Neural cell (in vitro differentiated cells): ENCODE results near the gene PCCA. TPM values are rescaled to one million over a fixed set of nuclear protein-coding genes. Genes with fewer than 3 reads are reported as not detected.

Experiments used
- H2AFZ ChIP-seq: fragments of 200-600, 300-800 bp; sonication (generic), shearing (Covaris generic); 2 replicates; pipeline ENCODE4 v1.6.0; 2014; ENCODE audit warnings: low read depth, mild to moderate bottlenecking, antibody characterized with exemption, low read length, moderate library complexity
- H3F3A ChIP-seq: fragments of 200-600 bp; shearing (Covaris generic); 2 replicates; pipeline ENCODE4 v1.6.1; 2016; ENCODE audit warnings: mild to moderate bottlenecking, moderate library complexity, mixed read lengths, antibody characterized with exemption, low read length; ENCODE audit not compliant: insufficient read depth, poor library complexity, severe bottlenecking
- H3K27ac ChIP-seq: fragments of 200-600, 300-800 bp; sonication (generic), shearing (Covaris generic); 2 replicates; pipeline ENCODE4 v1.5.1; 2014; ENCODE audit warnings: mild to moderate bottlenecking, low read length, moderate library complexity
- H3K27me3 ChIP-seq: fragments of 300-800, 200-600 bp; sonication (generic), shearing (Covaris generic); 2 replicates; pipeline ENCODE4 v1.6.0; 2014; ENCODE audit warnings: mild to moderate bottlenecking, low read depth, low read length, moderate library complexity; ENCODE audit not compliant: insufficient read depth
- H3K36me3 ChIP-seq: fragments of 300-800, 200-600 bp; sonication (generic), shearing (Covaris generic); 2 replicates; pipeline ENCODE4 v1.5.1; 2014; ENCODE audit warnings: mild to moderate bottlenecking, antibody characterized with exemption, low read length, moderate library complexity; ENCODE audit not compliant: insufficient read depth
- H3K4me2 ChIP-seq: fragments of 300-800, 200-600 bp; sonication (generic), shearing (Covaris generic); 2 replicates; pipeline ENCODE4 v1.6.0; 2014; ENCODE audit warnings: mild to moderate bottlenecking, low read length
- H3K4me3 ChIP-seq: fragments of 300-800, 200-600 bp; sonication (generic), shearing (Covaris generic); 2 replicates; pipeline ENCODE4 v1.5.1; 2014; ENCODE audit warnings: mild to moderate bottlenecking, low read length, moderate library complexity
- H3K79me2 ChIP-seq: fragments of 200-600 bp; shearing (Covaris generic); replicated peaks from 2 replicates; pipeline ENCODE4 v1.6.0; 2014; ENCODE audit warnings: mild to moderate bottlenecking, low read length, moderate library complexity; ENCODE audit not compliant: insufficient read depth
- H3K9ac ChIP-seq: fragments of 300-800, 200-600 bp; sonication (generic), shearing (Covaris generic); 2 replicates; pipeline ENCODE4 v1.6.1; 2016; ENCODE audit warnings: mild to moderate bottlenecking, low read length, mixed read lengths
- H3K9me2 ChIP-seq: fragments of 200-600 bp; shearing (Covaris generic); 2 replicates; pipeline ENCODE4 v1.6.1; 2016; ENCODE audit warnings: mild to moderate bottlenecking, low read length, mixed read lengths; ENCODE audit not compliant: insufficient read depth
- H3K9me3 ChIP-seq: fragments of 200-600, 300-800 bp; sonication (generic), shearing (Covaris generic); 2 replicates; pipeline ENCODE4 v1.6.1; 2016; ENCODE audit warnings: mild to moderate bottlenecking, mixed run types, low read length, moderate library complexity, mixed read lengths
- H4K20me1 ChIP-seq: fragments of 200-600 bp; shearing (Covaris generic); 2 replicates; pipeline ENCODE4 v1.6.1; 2016; ENCODE audit warnings: mild to moderate bottlenecking, mixed run types; ENCODE audit not compliant: insufficient read depth
- CTCF ChIP-seq: fragments of 450-650 bp; IDR thresholded peaks from 2 replicates; pipeline ENCODE4 v1.5.1; 2014; ENCODE audit warnings: antibody characterized with exemption, mild to moderate bottlenecking, moderate library complexity; ENCODE audit not compliant: poor library complexity, severe bottlenecking
- EP300 ChIP-seq: fragments of 450-650 bp; conservative IDR thresholded peaks from 2 replicates; pipeline ENCODE4 v1.6.1; 2014; ENCODE audit warnings: antibody characterized with exemption, mild to moderate bottlenecking, moderate library complexity; ENCODE audit not compliant: poor library complexity, severe bottlenecking
- EZH2 ChIP-seq: fragments of 200-600, 300-800 bp; shearing (Covaris generic), sonication (generic); IDR thresholded peaks from 2 replicates; pipeline ENCODE4 v1.6.1; 2014; ENCODE audit warnings: antibody characterized with exemption, low read length, borderline replicate concordance, mild to moderate bottlenecking; ENCODE audit not compliant: insufficient read depth, poor library complexity, severe bottlenecking
- MXI1 ChIP-seq: fragments of 450-650 bp; conservative IDR thresholded peaks from 2 replicates; pipeline ENCODE4 v1.6.1; 2014; ENCODE audit warnings: antibody characterized with exemption, mild to moderate bottlenecking; ENCODE audit not compliant: poor library complexity, severe bottlenecking
- POLR2AphosphoS5 ChIP-seq: IDR thresholded peaks from 2 replicates; pipeline ENCODE4 v1.6.1; 2012
- RAD21 ChIP-seq: fragments of 450-650 bp; conservative IDR thresholded peaks from 2 replicates; pipeline ENCODE4 v1.6.1; 2014; ENCODE audit warnings: antibody characterized with exemption, mild to moderate bottlenecking, moderate library complexity
- REST ChIP-seq: IDR thresholded peaks from 2 replicates; pipeline ENCODE4 v1.6.1; 2012; ENCODE audit warnings: borderline replicate concordance
- SMC3 ChIP-seq: fragments of 450-650 bp; conservative IDR thresholded peaks from 2 replicates; pipeline ENCODE4 v1.6.1; 2014; ENCODE audit warnings: antibody characterized with exemption, mild to moderate bottlenecking, moderate library complexity; ENCODE audit not compliant: poor library complexity
- TAF1 ChIP-seq: IDR thresholded peaks from 2 replicates; pipeline ENCODE4 v1.6.1; 2012; ENCODE audit warnings: low read depth
- polyA plus RNA-seq: library from polyadenylated mRNA; depleted of rRNA; stranded (reverse); fragments of >200 nt; gene quantifications from 2 replicates; pipeline ENCODE4 v1.2.3, GENCODE V29; 2014

PCCA gene
- polyA plus RNA-seq, 1 donor from 2014 or later = 17.0 TPM

GRCh38 chr13:100059827-100060226, 29.1 kb upstream of the PCCA start:
- Histone ChIP-seq H3K9me3 (no peaks in the 10 kb centered on the region), H2AFZ (no peak overlapping the region), H3F3A (no peaks in the 10 kb centered on the region), H3K4me2 (no peak overlapping the region), H4K20me1 (no peaks in the 10 kb centered on the region), H3K9ac (no peak overlapping the region), H3K4me3 (no peak overlapping the region), H3K9me2 (no peaks in the 10 kb centered on the region), H3K27me3 (no peaks in the 10 kb centered on the region), H3K79me2 (no peaks in the 10 kb centered on the region), H3K27ac (no peak overlapping the region), H3K36me3 (no peaks in the 10 kb centered on the region)
- TF ChIP-seq SMC3 = no peak
- TF ChIP-seq EP300 = no peak
- TF ChIP-seq POLR2AphosphoS5 = no peak
- TF ChIP-seq CTCF = no peak
- TF ChIP-seq MXI1 = no peak
- TF ChIP-seq RAD21 = no peak
- TF ChIP-seq EZH2 = no peak
- no peak for TF ChIP-seq REST
- no peak for TF ChIP-seq TAF1

GRCh38 chr13:100063333-100063732, 25.6 kb upstream of the PCCA start:
- no peak overlapping the region for H3K4me3 ChIP-seq
- TF ChIP-seq EZH2 (no peak), MXI1 (no peak), SMC3 (no peak), RAD21 (no peak), TAF1 (no peak), EP300 (no peak), POLR2AphosphoS5 (no peak), REST (no peak), CTCF (no peak)
- no peaks in the 10 kb centered on the region for H3F3A ChIP-seq
- no peaks in the 10 kb centered on the region for H4K20me1 ChIP-seq
- H2AFZ ChIP-seq = no peak overlapping the region
- no peaks in the 10 kb centered on the region for H3K9me2 ChIP-seq
- H3K27me3 ChIP-seq = no peaks in the 10 kb centered on the region
- no peak overlapping the region for H3K9ac ChIP-seq
- no peaks in the 10 kb centered on the region for H3K36me3 ChIP-seq
- no peak overlapping the region for H3K27ac ChIP-seq
- no peaks in the 10 kb centered on the region for H3K9me3 ChIP-seq
- H3K4me2 ChIP-seq = no peak overlapping the region
- no peaks in the 10 kb centered on the region for H3K79me2 ChIP-seq
